ENCODE data around the gene VPS26C. TPM values are rescaled to one million over a fixed set of nuclear protein-coding genes. Genes with fewer than 3 reads are reported as not detected.

Gene VPS26C
- total and polyA plus RNA-seq, 2 of the 13 experiments (the other 11 are each of a cell fraction or from before 2014, with no cell fraction given): 30.3 to 39.7 TPM

DNA sequence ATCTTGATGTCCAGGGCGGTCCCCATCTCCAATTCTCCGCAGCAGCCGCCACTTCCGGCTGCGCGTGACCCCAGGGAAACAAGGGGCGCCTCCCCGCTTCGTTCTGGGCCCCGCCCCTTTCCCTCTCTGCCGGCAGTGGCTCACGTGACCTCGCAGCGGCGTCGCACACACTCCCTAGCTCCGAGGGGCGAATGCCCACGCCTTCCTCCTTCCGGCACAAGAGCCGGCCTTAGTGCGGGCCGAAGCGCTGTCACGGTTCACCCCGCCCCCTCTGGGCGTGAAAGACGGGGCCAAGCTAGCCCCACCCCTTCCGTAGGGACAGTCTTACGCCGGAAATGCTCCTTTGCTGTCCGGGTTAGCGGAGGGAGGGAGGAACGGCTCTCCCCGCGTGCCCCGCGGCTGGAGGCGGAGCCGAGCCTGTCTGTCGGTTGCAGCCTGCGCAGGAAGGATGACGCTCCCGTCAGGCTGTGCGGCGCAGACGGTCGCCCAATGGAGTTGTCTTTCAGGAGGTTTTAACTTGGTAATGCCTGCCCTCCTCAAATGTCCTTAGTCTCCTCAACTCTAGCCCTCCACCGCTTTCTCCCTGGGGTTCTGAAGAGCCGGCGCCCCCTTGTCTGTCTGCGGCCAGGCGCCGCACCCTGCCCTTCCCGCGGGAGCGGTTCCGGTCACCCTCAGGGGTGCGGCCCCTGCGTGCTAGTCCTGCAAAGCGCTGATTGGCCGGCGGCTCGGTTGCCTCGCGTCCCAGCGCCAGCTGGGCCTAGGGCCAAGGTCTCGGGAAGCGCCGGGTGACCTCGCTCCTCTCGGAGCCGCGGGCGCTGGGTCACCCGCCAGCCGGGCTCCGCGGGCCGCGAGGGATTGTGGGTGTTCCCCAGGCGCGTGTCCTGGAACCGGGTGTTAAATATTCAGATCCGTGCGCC lies at the start of gene VPS26C (continued):
- TF ChIP-seq HOXA7 (CRISPR knock-in tag; IDR thresholded peaks at IDR 0.05) (no peak), IKZF4 (CRISPR knock-in tag; IDR thresholded peaks at IDR 0.05; ENCODE audit: borderline replicate concordance, low read depth, not compliant biosample characterization) (peak; percentile 11), KDM4B (CRISPR knock-in tag; IDR thresholded peaks at IDR 0.05) (peak; percentile 45; the same call in 1 of the 2 replicates), NFKB2 (CRISPR knock-in tag; IDR thresholded peaks at IDR 0.05; ENCODE audit: borderline replicate concordance) (peak; percentile 90; the same call in 1 of the 2 replicates), PRPF4 (IDR thresholded peaks at IDR 0.05; ENCODE audit: low read depth, low read length, poor library complexity, severe bottlenecking) (no peak), ZBTB7A (CRISPR knock-in tag; IDR thresholded peaks at IDR 0.05) (no peak), JUND (CRISPR knock-in tag; IDR thresholded peaks at IDR 0.05) (peak; percentile 40), TCF7 (IDR thresholded peaks at IDR 0.05; ENCODE audit: low read depth) (no peak; the same call in 1 of the 2 replicates), TBX3 (IDR thresholded peaks at IDR 0.05; ENCODE audit: borderline replicate concordance) (peak; percentile 71; the same call in 1 of the 2 replicates), KLF9 (CRISPR knock-in tag; IDR thresholded peaks at IDR 0.05; ENCODE audit: low read depth) (0 out of 2 replicates have a peak, but pooled peaks have one; percentile 36)
- TF ChIP-seq, protein P1, sequence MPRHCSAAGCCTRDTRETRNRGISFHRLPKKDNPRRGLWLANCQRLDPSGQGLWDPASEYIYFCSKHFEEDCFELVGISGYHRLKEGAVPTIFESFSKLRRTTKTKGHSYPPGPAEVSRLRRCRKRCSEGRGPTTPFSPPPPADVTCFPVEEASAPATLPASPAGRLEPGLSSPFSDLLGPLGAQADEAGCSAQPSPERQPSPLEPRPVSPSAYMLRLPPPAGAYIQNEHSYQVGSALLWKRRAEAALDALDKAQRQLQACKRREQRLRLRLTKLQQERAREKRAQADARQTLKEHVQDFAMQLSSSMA (CRISPR knock-in tag; IDR thresholded peaks at IDR 0.05): peak; percentile 64; the same call in 1 of the 2 replicates
- TF ChIP-seq, protein P2, sequence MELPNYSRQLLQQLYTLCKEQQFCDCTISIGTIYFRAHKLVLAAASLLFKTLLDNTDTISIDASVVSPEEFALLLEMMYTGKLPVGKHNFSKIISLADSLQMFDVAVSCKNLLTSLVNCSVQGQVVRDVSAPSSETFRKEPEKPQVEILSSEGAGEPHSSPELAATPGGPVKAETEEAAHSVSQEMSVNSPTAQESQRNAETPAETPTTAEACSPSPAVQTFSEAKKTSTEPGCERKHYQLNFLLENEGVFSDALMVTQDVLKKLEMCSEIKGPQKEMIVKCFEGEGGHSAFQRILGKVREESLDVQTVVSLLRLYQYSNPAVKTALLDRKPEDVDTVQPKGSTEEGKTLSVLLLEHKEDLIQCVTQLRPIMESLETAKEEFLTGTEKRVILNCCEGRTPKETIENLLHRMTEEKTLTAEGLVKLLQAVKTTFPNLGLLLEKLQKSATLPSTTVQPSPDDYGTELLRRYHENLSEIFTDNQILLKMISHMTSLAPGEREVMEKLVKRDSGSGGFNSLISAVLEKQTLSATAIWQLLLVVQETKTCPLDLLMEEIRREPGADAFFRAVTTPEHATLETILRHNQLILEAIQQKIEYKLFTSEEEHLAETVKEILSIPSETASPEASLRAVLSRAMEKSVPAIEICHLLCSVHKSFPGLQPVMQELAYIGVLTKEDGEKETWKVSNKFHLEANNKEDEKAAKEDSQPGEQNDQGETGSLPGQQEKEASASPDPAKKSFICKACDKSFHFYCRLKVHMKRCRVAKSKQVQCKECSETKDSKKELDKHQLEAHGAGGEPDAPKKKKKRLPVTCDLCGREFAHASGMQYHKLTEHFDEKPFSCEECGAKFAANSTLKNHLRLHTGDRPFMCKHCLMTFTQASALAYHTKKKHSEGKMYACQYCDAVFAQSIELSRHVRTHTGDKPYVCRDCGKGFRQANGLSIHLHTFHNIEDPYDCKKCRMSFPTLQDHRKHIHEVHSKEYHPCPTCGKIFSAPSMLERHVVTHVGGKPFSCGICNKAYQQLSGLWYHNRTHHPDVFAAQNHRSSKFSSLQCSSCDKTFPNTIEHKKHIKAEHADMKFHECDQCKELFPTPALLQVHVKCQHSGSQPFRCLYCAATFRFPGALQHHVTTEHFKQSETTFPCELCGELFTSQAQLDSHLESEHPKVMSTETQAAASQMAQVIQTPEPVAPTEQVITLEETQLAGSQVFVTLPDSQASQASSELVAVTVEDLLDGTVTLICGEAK (IDR thresholded peaks at IDR 0.05): peak; percentile 44; the same call in 1 of the 2 replicates
- TF ChIP-seq, protein P2 (CRISPR knock-in tag; IDR thresholded peaks at IDR 0.05): peak; percentile 68
- TF ChIP-seq, protein P3, sequence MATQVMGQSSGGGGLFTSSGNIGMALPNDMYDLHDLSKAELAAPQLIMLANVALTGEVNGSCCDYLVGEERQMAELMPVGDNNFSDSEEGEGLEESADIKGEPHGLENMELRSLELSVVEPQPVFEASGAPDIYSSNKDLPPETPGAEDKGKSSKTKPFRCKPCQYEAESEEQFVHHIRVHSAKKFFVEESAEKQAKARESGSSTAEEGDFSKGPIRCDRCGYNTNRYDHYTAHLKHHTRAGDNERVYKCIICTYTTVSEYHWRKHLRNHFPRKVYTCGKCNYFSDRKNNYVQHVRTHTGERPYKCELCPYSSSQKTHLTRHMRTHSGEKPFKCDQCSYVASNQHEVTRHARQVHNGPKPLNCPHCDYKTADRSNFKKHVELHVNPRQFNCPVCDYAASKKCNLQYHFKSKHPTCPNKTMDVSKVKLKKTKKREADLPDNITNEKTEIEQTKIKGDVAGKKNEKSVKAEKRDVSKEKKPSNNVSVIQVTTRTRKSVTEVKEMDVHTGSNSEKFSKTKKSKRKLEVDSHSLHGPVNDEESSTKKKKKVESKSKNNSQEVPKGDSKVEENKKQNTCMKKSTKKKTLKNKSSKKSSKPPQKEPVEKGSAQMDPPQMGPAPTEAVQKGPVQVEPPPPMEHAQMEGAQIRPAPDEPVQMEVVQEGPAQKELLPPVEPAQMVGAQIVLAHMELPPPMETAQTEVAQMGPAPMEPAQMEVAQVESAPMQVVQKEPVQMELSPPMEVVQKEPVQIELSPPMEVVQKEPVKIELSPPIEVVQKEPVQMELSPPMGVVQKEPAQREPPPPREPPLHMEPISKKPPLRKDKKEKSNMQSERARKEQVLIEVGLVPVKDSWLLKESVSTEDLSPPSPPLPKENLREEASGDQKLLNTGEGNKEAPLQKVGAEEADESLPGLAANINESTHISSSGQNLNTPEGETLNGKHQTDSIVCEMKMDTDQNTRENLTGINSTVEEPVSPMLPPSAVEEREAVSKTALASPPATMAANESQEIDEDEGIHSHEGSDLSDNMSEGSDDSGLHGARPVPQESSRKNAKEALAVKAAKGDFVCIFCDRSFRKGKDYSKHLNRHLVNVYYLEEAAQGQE (IDR thresholded peaks at IDR 0.05; ENCODE audit: borderline replicate concordance in 1 of 2, low read depth in 1 of 2, low read length in 2 of 2): peak in 1 of 2 experiments; percentile 15; a peak in 1 of 4 replicates

Data from HepG2 (cell line).